Kidney (tissue), 14 donors: Measurements from ENCODE around the gene DDX4. TPM values are rescaled to one million over a fixed set of nuclear protein-coding genes. Genes with fewer than 3 reads are reported as not detected.
"Not testable (repeated sequence)": the region's sequence is repeated elsewhere in the genome, so short reads cannot be mapped to it uniquely, and the experiment has no call there.

Experiments used
- DNase-seq, 5 donors: peaks; one replicate each; pipeline ENCODE4 v3.0.0-alpha.2; 2013 to 2020
- FAIRE-seq: peaks from 2 replicates; lab custom pipeline; 2012; peaks lifted over from hg19 to GRCh38; lab: Jason Lieb, UNC
- H3K27ac ChIP-seq, 2 donors: one replicate each; pipeline ENCODE4 v1.7.0; 2013; ENCODE audit warnings: low read depth in 2 of 2, low read length in 2 of 2, inconsistent platforms in 1 of 2
- H3K27me3 ChIP-seq: one replicate; pipeline ENCODE4 v1.7.1; 2013; ENCODE audit warnings: low read length, inconsistent platforms; ENCODE audit not compliant: control insufficient read depth, insufficient read depth
- H3K36me3 ChIP-seq, 3 donors: one replicate each; pipeline versions ENCODE4 v1.7.0 to v1.7.1; 2013; ENCODE audit warnings: low read length in 3 of 3, control low read depth in 1 of 3, inconsistent platforms in 1 of 3; ENCODE audit not compliant: insufficient read depth in 3 of 3, control insufficient read depth in 2 of 3
- H3K4me1 ChIP-seq, 3 donors: one replicate each; pipeline versions ENCODE4 v1.7.0 to v1.7.1; 2013; ENCODE audit warnings: low read length in 3 of 3, inconsistent platforms in 1 of 3, low read depth in 1 of 3; ENCODE audit not compliant: control insufficient read depth in 2 of 3, insufficient read depth in 2 of 3
- H3K4me3 ChIP-seq, 3 donors: one replicate each; pipeline versions ENCODE4 v1.7.0 to v1.8.1; 2013; ENCODE audit warnings: low read length in 3 of 3, control low read depth in 1 of 3, inconsistent platforms in 1 of 3
- H3K9ac ChIP-seq, 3 donors: one replicate each; pipeline versions ENCODE4 v1.7.0 to v1.7.1; 2013; ENCODE audit warnings: low read length in 3 of 3, control low read depth in 1 of 3, inconsistent platforms in 1 of 3
- H3K9me3 ChIP-seq, 3 donors: one replicate each; pipeline versions ENCODE4 v1.7.0 to v1.7.1; 2013; ENCODE audit warnings: low read length in 3 of 3, control low read depth in 1 of 3, inconsistent platforms in 1 of 3; ENCODE audit not compliant: control insufficient read depth in 2 of 3, insufficient read depth in 1 of 3
- intact Hi-C: fragments of 100-400 bp; cut with DNase I; formaldehyde crosslinking; loops from one replicate; pipeline ENCODE4 v1.11.1; 2022
- polyA plus RNA-seq: library from polyadenylated mRNA; stranded (reverse); fragments of 350-450 nt; fragmentation: Illumina TruSeq; extraction: RNeasy Lipid Tissue Mini Kit (QIAGEN cat#74804); gene quantifications from one replicate; pipeline ENCODE4 v1.2.3, GENCODE V29; 2014; ENCODE audit warnings: low read depth, low replicate concordance; ENCODE audit not compliant: insufficient read depth
- total RNA-seq: library from RNA; stranded (reverse); fragmentation: NEBNext Ultra II Directional; extraction: Animal tissue kit (Norgen Biotek cat#: 25700); gene quantifications from one replicate; pipeline ENCODE4 v1.2.1, GENCODE V29; 2021
- TF ChIP-seq, protein P1 (sequence below): IDR thresholded peaks from 3 replicates; pipeline ENCODE4 v1.5.1; 2012; ENCODE audit warnings: mild to moderate bottlenecking, moderate library complexity, borderline replicate concordance; ENCODE audit not compliant: insufficient read depth; ENCODE audit errors: extremely low read depth
- donor health status: control.
- donor health status: control.
- donor health status: control.
- donor health status: control.
- donor health status: control.
- donor health status: DM: yes; HTN: yes; CAD: no.
- donor health status: Normal renal cell carcinoma (clear cell type).

The DDX4 gene
- total and polyA plus RNA-seq, 2 donors from 2014 or later, result not detected

DNA sequence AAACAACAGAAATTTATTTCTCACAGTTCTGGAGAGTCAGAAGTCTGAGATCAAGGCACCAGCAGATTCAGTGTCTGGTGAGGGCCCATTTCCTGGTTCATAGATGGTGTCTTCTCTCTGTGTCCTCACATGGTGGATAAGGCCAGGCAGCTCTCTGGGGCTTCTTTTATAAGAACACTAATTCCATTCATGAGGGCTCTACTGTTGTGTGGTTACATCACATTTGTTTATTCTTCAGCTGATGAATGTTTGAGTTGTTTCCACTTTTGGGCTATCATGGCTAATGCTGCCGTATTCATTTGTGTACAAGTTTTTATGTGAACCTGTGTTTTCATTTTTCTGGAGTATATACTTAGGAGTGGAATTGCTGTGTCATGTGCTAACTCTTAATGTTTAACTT, 35.2 kb downstream of the DDX4 start:
- DNase-seq, result no peak
- no peak overlapping the region for H3K9ac ChIP-seq
- no peaks in the 10 kb centered on the region for H3K9me3 ChIP-seq
- no peak for FAIRE-seq
- H3K4me1 ChIP-seq, result no peaks in the 10 kb centered on the region
- H3K4me3 ChIP-seq, result no peak overlapping the region
- no peaks in the 10 kb centered on the region for H3K27me3 ChIP-seq
- H3K27ac ChIP-seq, result no peak overlapping the region
- H3K36me3 ChIP-seq, result no peaks in the 10 kb centered on the region
- intact Hi-C loops, result no loop called here
- TF ChIP-seq, protein P1, sequence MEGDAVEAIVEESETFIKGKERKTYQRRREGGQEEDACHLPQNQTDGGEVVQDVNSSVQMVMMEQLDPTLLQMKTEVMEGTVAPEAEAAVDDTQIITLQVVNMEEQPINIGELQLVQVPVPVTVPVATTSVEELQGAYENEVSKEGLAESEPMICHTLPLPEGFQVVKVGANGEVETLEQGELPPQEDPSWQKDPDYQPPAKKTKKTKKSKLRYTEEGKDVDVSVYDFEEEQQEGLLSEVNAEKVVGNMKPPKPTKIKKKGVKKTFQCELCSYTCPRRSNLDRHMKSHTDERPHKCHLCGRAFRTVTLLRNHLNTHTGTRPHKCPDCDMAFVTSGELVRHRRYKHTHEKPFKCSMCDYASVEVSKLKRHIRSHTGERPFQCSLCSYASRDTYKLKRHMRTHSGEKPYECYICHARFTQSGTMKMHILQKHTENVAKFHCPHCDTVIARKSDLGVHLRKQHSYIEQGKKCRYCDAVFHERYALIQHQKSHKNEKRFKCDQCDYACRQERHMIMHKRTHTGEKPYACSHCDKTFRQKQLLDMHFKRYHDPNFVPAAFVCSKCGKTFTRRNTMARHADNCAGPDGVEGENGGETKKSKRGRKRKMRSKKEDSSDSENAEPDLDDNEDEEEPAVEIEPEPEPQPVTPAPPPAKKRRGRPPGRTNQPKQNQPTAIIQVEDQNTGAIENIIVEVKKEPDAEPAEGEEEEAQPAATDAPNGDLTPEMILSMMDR, result no peak

DNA sequence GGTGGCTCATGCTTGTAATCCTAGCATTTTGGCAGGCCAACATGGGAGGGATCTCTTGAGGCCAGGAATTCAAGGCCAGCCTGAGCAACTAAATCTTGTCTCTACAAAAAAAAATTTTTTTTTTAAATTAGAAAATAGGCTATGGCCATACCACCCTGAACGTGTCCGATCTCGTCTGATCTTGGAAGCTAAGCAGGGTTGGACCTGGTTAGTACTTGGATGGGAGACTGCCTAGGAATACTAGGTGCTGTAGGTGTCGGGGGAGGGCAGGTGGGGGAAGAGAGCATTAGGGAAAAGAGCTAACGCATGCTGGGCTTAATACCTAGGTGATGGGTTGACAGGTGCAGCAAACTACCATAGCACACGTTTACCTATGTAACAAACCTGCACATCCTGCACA, 39.5 kb downstream of the DDX4 start:
- Histone ChIP-seq H3K27me3 (no peaks in the 10 kb centered on the region), H3K9ac (no peak overlapping the region), H3K9me3 (no peaks in the 10 kb centered on the region), H3K27ac (no peak overlapping the region), H3K4me3 (no peak overlapping the region), H3K4me1 (no peaks in the 10 kb centered on the region), H3K36me3 (no peaks in the 10 kb centered on the region)
- FAIRE-seq (no peak), DNase-seq (no peak)
- TF ChIP-seq, protein P1, result no peak
- intact Hi-C loops, result no loop called here

DNA sequence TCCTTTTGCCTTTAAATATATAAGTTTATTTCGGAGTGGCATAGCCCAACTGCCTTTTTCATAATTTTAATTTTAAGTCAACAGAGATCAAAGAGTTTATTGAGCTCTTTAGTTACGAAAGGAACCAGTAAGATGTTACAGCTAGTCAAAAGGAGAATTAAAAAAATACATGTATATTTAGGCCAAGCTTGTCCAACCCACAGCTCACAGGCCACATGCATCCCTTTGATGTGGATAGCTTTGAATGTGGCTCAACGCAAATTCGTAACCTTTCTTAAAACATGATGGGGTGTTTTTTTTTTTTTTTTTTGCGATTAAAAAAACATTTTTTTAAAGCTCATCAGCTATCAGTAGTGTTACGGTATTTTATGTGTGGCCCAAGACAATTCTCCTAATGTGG, 63.1 kb downstream of the DDX4 start:
- no peak overlapping the region for H3K4me3 ChIP-seq
- intact Hi-C loops, result no loop called here
- DNase-seq (no peak), FAIRE-seq (no peak)
- H3K27me3 ChIP-seq, result no peaks in the 10 kb centered on the region
- H3K36me3 ChIP-seq, result no peaks in the 10 kb centered on the region
- no peak overlapping the region for H3K27ac ChIP-seq
- H3K4me1 ChIP-seq, result peaks cover 0 to 2% (median 0%) of the 10 kb centered on the region in 3 donors
- no peak overlapping the region for H3K9ac ChIP-seq
- TF ChIP-seq, protein P1, result no peak
- H3K9me3 ChIP-seq, result no peaks in the 10 kb centered on the region

DNA sequence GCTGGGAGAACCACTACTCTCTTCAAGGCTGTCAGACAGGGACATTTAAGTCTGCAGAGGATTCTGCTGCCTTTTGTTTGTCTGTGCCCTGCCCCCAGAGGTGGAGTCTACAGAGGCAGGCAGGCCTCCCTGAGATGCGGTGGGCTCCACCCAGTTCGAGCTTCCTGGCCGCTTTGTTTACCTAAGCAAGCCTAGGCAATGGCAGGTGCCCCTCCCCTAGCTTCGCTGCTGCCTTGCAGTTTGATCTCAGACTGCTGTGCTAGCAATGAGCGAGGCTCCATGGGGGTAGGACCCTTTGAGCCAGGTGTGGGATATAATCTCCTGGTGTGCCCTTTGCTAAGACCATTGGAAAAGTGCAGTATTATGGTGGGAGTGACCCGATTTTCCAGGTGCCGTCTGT, 71.0 kb downstream of the DDX4 start:
- H3K9ac ChIP-seq, H3K9me3 ChIP-seq, H3K4me3 ChIP-seq, intact Hi-C loops, DNase-seq, H3K4me1 ChIP-seq, H3K36me3 ChIP-seq, FAIRE-seq, H3K27me3 ChIP-seq, H3K27ac ChIP-seq: not testable (repeated sequence)

DNA sequence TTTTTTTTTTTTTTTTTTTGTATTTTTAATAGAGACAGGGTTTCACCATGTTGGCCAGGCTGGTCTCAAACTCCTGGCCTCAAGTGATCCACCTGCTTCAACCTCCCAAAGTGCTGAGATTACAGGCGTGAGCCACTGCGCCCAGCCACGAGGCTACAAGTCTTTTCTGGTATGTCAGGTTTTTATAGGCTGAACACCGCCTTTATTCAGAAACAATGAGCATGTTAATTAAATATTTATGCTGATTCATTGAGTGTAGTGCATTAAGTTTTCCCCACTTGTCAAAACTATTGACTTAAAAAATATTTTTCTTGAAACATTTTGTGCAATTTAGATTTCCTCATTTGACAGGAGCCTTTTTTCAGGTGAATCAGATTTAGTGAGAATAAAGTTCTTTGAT, 78.1 kb downstream of the DDX4 start:
- H3K27me3 ChIP-seq, DNase-seq, intact Hi-C loops, FAIRE-seq, H3K4me1 ChIP-seq, H3K4me3 ChIP-seq, H3K9ac ChIP-seq, H3K27ac ChIP-seq, H3K36me3 ChIP-seq, H3K9me3 ChIP-seq: not testable (repeated sequence)
